Endothelial cell of umbilical vein (primary cell): ENCODE results near the gene ADGRB2. TPM values are rescaled to one million over a fixed set of nuclear protein-coding genes. Genes with fewer than 3 reads are reported as not detected.

ENCODE experiments used
- BruUV-seq: library from RNA; stranded (reverse); fragments of 400-500 nt; replicated peaks from 2 replicates; lab custom pipeline; 2021; lab: Mats Ljungman, UMichigan
- CTCF ChIA-PET: fragments of 300-600, 350-600 bp; sonication (Branson Sonifier 250); formaldehyde crosslinking; loops from one replicate; lab custom pipeline; 2021; ENCODE audit warnings: antibody characterized with exemption, inconsistent platforms; lab: Charles Lee
- POLR2A ChIA-PET: fragments of 300-600, 350-600 bp; sonication (Branson Sonifier 250); formaldehyde crosslinking; loops from one replicate; lab custom pipeline; 2021; ENCODE audit warnings: antibody characterized with exemption, inconsistent platforms; lab: Charles Lee
- DNase-seq: peaks from one replicate; pipeline ENCODE4 v3.0.0-alpha.2; 2011; ENCODE audit warnings: low read depth, low spot score
- FAIRE-seq: peaks from 2 replicates; lab custom pipeline; 2011; peaks lifted over from hg19 to GRCh38; lab: Jason Lieb, UNC
- H2AFZ ChIP-seq: 2 replicates; pipeline ENCODE4 v1.6.0; 2012; ENCODE audit warnings: low read depth, low read length, control low read depth, inconsistent platforms
- H3K27ac ChIP-seq: 2 replicates; pipeline ENCODE4 v1.5.1; 2011; ENCODE audit warnings: low read depth, mild to moderate bottlenecking, control low read depth, low read length, moderate library complexity; ENCODE audit not compliant: insufficient read depth
- H3K27me3 ChIP-seq, 2 experiments: 2 replicates each; pipeline versions ENCODE4 v1.6.0 to v1.6.1; 2011; ENCODE audit warnings: low read length in 2 of 2, mixed read lengths in 1 of 2; ENCODE audit not compliant: control insufficient read depth in 2 of 2, insufficient read depth in 2 of 2
- H3K36me3 ChIP-seq, 2 experiments: 2 replicates in 1 of 2; 3 replicates in 1 of 2; pipeline ENCODE4 v1.5.1; 2011; ENCODE audit warnings: low read length in 2 of 2, mild to moderate bottlenecking in 1 of 2, moderate library complexity in 1 of 2; ENCODE audit not compliant: control insufficient read depth in 2 of 2, insufficient read depth in 2 of 2; ENCODE audit errors: extremely low read depth in 1 of 2
- H3K4me1 ChIP-seq: 3 replicates; pipeline ENCODE4 v1.5.1; 2011; ENCODE audit warnings: mild to moderate bottlenecking, low read length; ENCODE audit not compliant: control insufficient read depth, insufficient read depth; ENCODE audit errors: extremely low read depth
- H3K4me2 ChIP-seq: 2 replicates; pipeline ENCODE4 v1.6.1; 2011; ENCODE audit warnings: low read length, control low read depth, mixed read lengths; ENCODE audit not compliant: insufficient read depth
- H3K4me3 ChIP-seq, 3 experiments: fragments of 200-600 bp in 1 of 3; sonication (generic), shearing (Covaris generic) in 1 of 3; replicated peaks in 1 of 3; 2 replicates each; pipeline ENCODE4 v1.5.1; 2011 to 2016; ENCODE audit warnings: control low read depth in 3 of 3, low read length in 3 of 3, mild to moderate bottlenecking in 2 of 3, inconsistent platforms in 1 of 3, low read depth in 1 of 3, moderate library complexity in 1 of 3; ENCODE audit not compliant: insufficient read depth in 1 of 3
- H3K79me2 ChIP-seq: 2 replicates; pipeline ENCODE4 v1.6.0; 2012; ENCODE audit warnings: low read length, inconsistent platforms; ENCODE audit not compliant: control insufficient read depth, insufficient read depth
- H3K9ac ChIP-seq: replicated peaks from 2 replicates; pipeline ENCODE3; 2011; ENCODE audit warnings: low read length, control low read depth; ENCODE audit not compliant: insufficient read depth; ENCODE audit errors: extremely low read depth
- H3K9me1 ChIP-seq: replicated peaks from 3 replicates; pipeline ENCODE4 v1.6.0; 2011; ENCODE audit warnings: mild to moderate bottlenecking, low read length; ENCODE audit not compliant: control insufficient read depth, insufficient read depth; ENCODE audit errors: extremely low read depth
- H3K9me3 ChIP-seq: replicated peaks from 2 replicates; pipeline ENCODE4 v1.5.1; 2012; ENCODE audit warnings: low read length, inconsistent platforms; ENCODE audit not compliant: control insufficient read depth, insufficient read depth
- H4K20me1 ChIP-seq: replicated peaks from 2 replicates; pipeline ENCODE3; 2011; ENCODE audit warnings: mild to moderate bottlenecking, low read length; ENCODE audit not compliant: control insufficient read depth, insufficient read depth; ENCODE audit errors: extremely low read depth
- CTCF ChIP-seq, 2 donors: IDR thresholded peaks; 1 replicate in 1 of 2; 2 replicates in 1 of 2; pipeline ENCODE4 v1.5.1; 2011; ENCODE audit warnings: low read length in 2 of 2, mild to moderate bottlenecking in 2 of 2, moderate library complexity in 2 of 2, control low read depth in 1 of 2, inconsistent platforms in 1 of 2, low read depth in 1 of 2; ENCODE audit not compliant: insufficient read depth in 1 of 2; ENCODE audit errors: extremely low read depth in 1 of 2
- FOS ChIP-seq: IDR thresholded peaks from 2 replicates; pipeline ENCODE4 v1.6.1; 2011; ENCODE audit warnings: mild to moderate bottlenecking, low read length, moderate library complexity, borderline replicate concordance; ENCODE audit not compliant: insufficient read depth
- JUN ChIP-seq: IDR thresholded peaks from 2 replicates; pipeline ENCODE4 v1.6.1; 2011; ENCODE audit warnings: borderline replicate concordance, low read depth; ENCODE audit not compliant: insufficient read length, insufficient read depth
- MYC ChIP-seq: IDR thresholded peaks from one replicate; pipeline ENCODE4 v1.6.1; 2011; ENCODE audit warnings: mild to moderate bottlenecking, low read depth, low read length
- POLR2A ChIP-seq: IDR thresholded peaks from 2 replicates; pipeline ENCODE4 v1.6.1; 2012; ENCODE audit warnings: low read depth, mild to moderate bottlenecking, control low read depth, low read length
- POLR2AphosphoS5 ChIP-seq: IDR thresholded peaks from 2 replicates; pipeline ENCODE4 v1.6.1; 2012; ENCODE audit warnings: low read depth, mild to moderate bottlenecking, control low read depth, low read length, moderate library complexity; ENCODE audit not compliant: insufficient read depth
- dilution Hi-C: fragments of 300-500 bp; cut with MboI; formaldehyde crosslinking; loops from one replicate; pipeline ENCODE4 v1.15.0; 2019; ENCODE audit warnings: low sequenced_read_pairs; ENCODE audit not compliant: extremely low pct_ligation_motif_present
- intact Hi-C: fragments of 100-400 bp; cut with micrococcal nuclease; formaldehyde crosslinking; loops from one replicate; pipeline ENCODE4 v1.10.0; 2022
- polyA plus RNA-seq, 4 experiments: library from polyadenylated mRNA; depleted of rRNA in 3 of 4; stranded (reverse) in 3 of 4; unstranded in 1 of 4; fragments of >200 nt; gene quantifications; 2 replicates each; pipeline versions ENCODE4 v1.2.1 to v1.2.3, GENCODE V29; 2011 to 2012; ENCODE audit warnings: missing spikeins in 1 of 4
- total RNA-seq: library from RNA; stranded (reverse); gene quantifications from 2 replicates; pipeline ENCODE4 v1.2.3, GENCODE V29; 2021
- TF ChIP-seq, protein P1 (sequence below): IDR thresholded peaks from 2 replicates; pipeline ENCODE4 v1.6.1; 2011; ENCODE audit not compliant: insufficient read depth, insufficient read length

Gene ADGRB2
- total and polyA plus RNA-seq, 2 donors (not counting 3 experiments of a cell fraction or from before 2014, with no cell fraction given) = 1.3 to 1.5 TPM

DNA sequence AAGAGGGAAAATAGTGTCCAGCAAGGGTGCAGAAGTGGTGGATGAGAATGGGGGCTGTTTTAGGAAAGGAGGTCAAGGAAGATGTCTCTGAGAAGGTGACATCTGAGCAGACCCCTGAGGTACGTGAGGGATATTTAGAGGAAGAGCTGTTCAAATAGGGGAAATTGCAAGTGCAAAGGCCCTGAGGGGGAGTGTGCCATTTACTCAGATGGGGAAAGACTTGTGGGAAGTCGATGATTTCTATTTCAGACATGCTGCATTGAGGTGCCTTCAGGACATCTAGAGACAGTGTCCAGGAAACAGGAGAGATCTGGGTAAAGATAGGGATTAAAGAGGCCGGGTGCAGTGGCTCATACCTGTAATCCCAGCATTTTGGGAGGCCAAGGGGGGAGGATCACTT is 10.4 kb upstream of the ADGRB2 start:
- POLR2A ChIA-PET = no interaction called here
- no peak overlapping the region for H3K9ac ChIP-seq
- FAIRE-seq = no peak
- no TSS peak for BruUV-seq
- no peak overlapping the region for H2AFZ ChIP-seq
- intact Hi-C loops (no loop called here), dilution Hi-C loops (no loop called here)
- no peaks in the 10 kb centered on the region for H4K20me1 ChIP-seq
- H3K27ac ChIP-seq = no peak overlapping the region
- no peaks in the 10 kb centered on the region for H3K36me3 ChIP-seq
- no peak overlapping the region for H3K4me2 ChIP-seq
- TF ChIP-seq, protein P1, sequence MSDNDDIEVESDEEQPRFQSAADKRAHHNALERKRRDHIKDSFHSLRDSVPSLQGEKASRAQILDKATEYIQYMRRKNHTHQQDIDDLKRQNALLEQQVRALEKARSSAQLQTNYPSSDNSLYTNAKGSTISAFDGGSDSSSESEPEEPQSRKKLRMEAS = no peak
- TF ChIP-seq CTCF (IDR thresholded peaks at IDR 0.05; ENCODE audit: extremely low read depth in 1 of 2, insufficient read depth in 1 of 2, low read depth in 1 of 2, low read length in 2 of 2) = no peak
- no peaks in the 10 kb centered on the region for H3K9me1 ChIP-seq
- H3K4me1 ChIP-seq = peaks cover 3% of the 10 kb centered on the region
- H3K27me3 ChIP-seq = peaks cover 41 to 45% of the 10 kb centered on the region in 2 experiments
- no peaks in the 10 kb centered on the region for H3K79me2 ChIP-seq
- DNase-seq = no peak
- CTCF ChIA-PET = no interaction called here
- no peaks in the 10 kb centered on the region for H3K9me3 ChIP-seq
- H3K4me3 ChIP-seq = no peak overlapping the region

DNA sequence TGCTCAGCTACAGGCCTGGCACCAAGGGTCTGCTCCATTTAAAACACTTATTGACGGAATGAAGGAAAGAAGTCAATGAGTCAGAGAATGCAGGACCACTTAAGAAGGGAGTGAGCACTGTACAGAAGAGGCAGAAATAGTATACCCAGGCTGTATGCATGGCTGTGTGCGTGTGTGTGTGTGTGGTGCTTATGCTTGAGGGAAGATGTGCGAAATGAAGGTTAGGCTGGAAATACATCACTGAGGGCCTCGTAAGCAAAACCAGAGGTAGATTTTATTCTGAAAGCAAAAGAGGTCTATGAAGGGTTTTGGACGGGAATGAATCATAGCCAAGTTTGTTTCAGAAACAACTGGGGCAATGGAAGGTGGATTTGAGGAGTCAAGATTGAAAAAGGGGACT is 9.7 kb upstream of the ADGRB2 start:
- Histone ChIP-seq H3K9ac (no peak overlapping the region), H3K4me3 (no peak overlapping the region), H3K4me2 (no peak overlapping the region), H3K4me1 (peaks cover 3% of the 10 kb centered on the region), H3K9me3 (no peaks in the 10 kb centered on the region), H3K27ac (no peak overlapping the region), H2AFZ (no peak overlapping the region), H3K36me3 (no peaks in the 10 kb centered on the region), H3K27me3 (peaks cover 42 to 45% of the 10 kb centered on the region in 2 experiments), H3K79me2 (no peaks in the 10 kb centered on the region), H3K9me1 (no peaks in the 10 kb centered on the region), H4K20me1 (no peaks in the 10 kb centered on the region)
- FAIRE-seq = no peak
- CTCF ChIA-PET = interaction anchor here (1.9 kb wide), 1 partner anchor 16 kb away, joined by 6 read pairs; no protein-coding TSS in a partner anchor
- no peak for TF ChIP-seq FOS
- TF ChIP-seq CTCF (IDR thresholded peaks at IDR 0.05; ENCODE audit: extremely low read depth in 1 of 2, insufficient read depth in 1 of 2, low read depth in 1 of 2, low read length in 2 of 2) = no peak
- TF ChIP-seq POLR2A = no peak
- TF ChIP-seq, protein P1 = no peak
- no peak for TF ChIP-seq JUN
- no peak for TF ChIP-seq POLR2AphosphoS5
- no peak for TF ChIP-seq MYC
- dilution Hi-C loops (no loop called here), intact Hi-C loops (no loop called here)
- DNase-seq = no peak
- no TSS peak for BruUV-seq
- POLR2A ChIA-PET = no interaction called here
